Measurements from ENCODE around the gene SCNN1A. TPM values are rescaled to one million over a fixed set of nuclear protein-coding genes. Genes with fewer than 3 reads are reported as not detected.

SCNN1A gene
- total RNA-seq, 2 donors from 2014 or later, result 1.1 to 2.8 TPM

DNA sequence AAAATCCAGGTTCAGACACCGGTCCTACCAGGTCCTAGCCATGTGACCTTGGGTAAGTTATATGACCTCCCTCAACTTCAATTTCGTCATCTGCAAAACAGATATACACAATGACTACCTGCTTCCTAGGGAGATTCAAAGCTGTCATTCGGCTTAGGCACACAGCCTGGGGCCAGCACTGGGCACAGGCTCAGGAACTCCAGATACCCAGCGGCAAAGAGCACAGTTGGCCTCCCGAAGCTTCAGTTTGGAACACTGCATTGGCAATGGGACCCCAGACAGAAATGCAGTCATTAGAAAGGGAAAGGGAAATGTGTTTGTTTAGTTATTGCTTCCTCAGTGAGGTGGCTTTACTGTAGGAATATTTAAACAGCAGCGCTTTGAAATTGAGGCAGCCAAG, 53.5 kb downstream of the SCNN1A start:
- no peaks in the 10 kb centered on the region for H3K36me3 Mint-ChIP-seq
- DNase-seq (ENCODE audit: low spot score in 2 of 2) (no peak), ATAC-seq (no peak)
- H3K27ac Mint-ChIP-seq, result no peak overlapping the region
- no peaks in the 10 kb centered on the region for H3K9me3 Mint-ChIP-seq

DNA sequence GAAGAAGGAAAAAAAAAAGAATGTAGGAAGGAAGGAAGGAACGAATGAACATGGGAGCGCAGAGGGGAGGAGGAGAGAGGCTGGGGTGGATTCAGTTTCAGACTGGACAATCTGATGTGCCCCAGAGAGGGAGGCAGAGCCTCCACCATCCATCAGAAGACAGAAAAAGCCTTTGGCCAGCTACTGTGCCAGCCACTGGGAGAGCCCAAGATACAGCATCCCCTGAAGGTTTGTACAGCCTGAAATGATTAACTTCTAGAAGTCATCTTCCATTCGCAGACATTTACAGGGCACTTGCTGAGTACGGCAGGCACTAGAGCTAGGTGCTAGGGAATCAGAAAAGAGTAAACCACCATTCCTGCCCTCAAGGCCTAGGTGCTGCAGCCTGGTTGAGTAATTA, 55.9 kb downstream of the SCNN1A start:
- ATAC-seq (no peak), DNase-seq (ENCODE audit: low spot score in 2 of 2) (no peak)
- H3K36me3 Mint-ChIP-seq, result no peaks in the 10 kb centered on the region
- peak overlapping the region in 1 of 2 donors; percentile 76 for H3K27ac Mint-ChIP-seq
- H3K9me3 Mint-ChIP-seq, result no peaks in the 10 kb centered on the region

DNA sequence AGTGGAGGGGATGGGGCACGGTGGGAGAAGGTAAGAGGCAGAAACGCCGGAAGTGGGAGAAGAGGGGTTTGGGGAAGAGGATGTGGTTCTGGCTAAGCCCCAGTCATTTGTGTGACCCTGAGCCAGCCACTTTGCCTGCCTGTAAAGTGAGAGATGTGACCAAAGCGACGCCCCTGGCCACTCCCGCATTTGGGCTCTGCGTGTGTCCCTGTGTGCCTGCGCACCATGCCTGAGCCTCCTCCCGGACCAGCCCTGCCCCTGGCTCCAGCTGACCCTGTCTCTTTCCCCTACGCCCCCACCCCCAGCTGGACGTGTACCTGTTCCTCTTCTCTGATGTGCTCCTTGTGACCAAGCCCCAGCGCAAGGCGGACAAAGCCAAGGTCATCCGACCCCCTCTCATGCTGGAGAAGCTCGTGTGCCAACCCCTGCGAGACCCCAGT, 56.9 kb downstream of the SCNN1A start:
- Mint-ChIP-seq H3K36me3 (no peaks in the 10 kb centered on the region), H3K9me3 (no peaks in the 10 kb centered on the region), H3K27ac (peak overlapping the region; percentile 11 to 76)
- DNase-seq (ENCODE audit: low spot score in 2 of 2), result no peak
- ATAC-seq, result peak in 1 of 2 donors; percentile 24

DNA sequence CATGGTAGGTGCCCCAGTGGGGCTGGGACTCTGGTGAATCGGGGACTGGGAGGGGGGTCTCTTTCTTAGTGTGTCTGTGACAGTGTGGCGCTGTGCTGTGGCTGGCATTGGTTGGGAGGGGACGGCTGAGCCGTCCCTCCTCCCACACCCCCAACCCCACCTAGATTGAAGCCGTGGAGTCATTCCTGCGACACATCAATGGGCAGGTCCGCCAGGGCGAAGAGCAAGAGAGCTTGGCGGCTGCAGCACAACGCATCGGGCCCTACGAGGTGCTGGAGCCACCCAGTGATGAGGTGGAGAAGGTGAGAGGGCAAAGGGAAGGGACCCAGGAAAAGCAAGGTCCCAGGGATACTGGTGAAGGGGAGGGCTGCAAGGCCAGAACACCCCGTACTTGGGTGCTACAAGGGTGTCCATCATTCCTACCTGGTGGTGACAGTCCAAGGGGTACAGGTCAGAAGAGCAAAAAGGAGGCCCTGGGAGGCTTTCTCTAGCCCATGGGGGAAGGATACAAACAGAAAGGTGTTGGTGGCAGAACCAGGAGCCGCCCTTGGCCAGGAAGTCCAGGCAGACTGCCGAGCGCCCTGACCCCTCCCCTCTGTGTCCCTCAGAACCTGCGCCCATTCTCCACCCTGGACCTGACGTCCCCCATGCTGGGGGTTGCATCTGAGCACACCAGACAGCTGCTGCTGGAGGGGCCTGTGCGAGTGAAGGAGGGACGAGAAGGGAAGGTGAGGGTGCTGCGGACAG, 57.5 kb downstream of the SCNN1A start:
- no peak for DNase-seq (ENCODE audit: low spot score in 2 of 2)
- Mint-ChIP-seq H3K36me3 (no peaks in the 10 kb centered on the region), H3K27ac (peak overlapping the region; percentile 11 to 76), H3K9me3 (no peaks in the 10 kb centered on the region)
- ATAC-seq, result peak in 1 of 2 donors; percentile 3

DNA sequence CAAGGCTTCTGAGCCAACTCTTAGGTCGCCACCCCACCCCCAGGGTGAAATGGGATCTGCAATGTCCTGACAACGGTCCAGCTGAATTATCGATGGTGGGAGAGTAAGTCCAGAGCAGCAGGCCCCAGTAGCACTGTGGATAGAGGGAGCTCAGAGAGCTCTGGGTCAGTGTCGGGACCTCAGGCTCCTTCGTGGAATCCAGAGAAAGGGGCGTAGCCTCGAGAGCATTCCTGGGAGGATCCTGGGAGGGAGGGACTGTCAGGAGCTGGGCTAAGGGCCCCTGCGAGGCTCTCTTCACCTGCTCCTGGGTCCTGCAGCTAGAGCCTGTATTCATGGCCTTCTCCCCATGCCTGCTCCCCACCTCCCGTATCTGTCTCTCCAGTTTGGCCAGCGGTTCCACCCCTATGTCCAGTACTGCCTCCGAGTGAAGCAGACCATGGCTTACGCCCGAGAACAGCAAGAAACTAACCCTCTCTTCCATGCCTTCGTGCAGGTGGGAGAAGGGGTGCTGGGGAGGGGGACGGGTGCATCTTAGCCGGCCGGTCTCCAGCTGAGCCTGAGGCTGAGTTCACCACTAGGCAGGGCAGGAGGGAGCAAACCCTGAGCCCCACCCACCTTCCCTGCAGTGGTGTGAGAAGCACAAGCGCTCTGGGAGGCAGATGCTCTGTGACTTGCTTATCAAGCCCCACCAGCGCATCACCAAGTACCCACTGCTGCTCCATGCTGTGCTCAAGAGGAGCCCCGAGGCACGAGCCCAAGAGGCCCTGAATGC, 58.3 kb downstream of the SCNN1A start:
- Mint-ChIP-seq H3K36me3 (no peaks in the 10 kb centered on the region), H3K27ac (peak overlapping the region in 1 of 2 donors; percentile 76), H3K9me3 (no peaks in the 10 kb centered on the region)
- ATAC-seq (no peak), DNase-seq (ENCODE audit: low spot score in 2 of 2) (no peak)

DNA sequence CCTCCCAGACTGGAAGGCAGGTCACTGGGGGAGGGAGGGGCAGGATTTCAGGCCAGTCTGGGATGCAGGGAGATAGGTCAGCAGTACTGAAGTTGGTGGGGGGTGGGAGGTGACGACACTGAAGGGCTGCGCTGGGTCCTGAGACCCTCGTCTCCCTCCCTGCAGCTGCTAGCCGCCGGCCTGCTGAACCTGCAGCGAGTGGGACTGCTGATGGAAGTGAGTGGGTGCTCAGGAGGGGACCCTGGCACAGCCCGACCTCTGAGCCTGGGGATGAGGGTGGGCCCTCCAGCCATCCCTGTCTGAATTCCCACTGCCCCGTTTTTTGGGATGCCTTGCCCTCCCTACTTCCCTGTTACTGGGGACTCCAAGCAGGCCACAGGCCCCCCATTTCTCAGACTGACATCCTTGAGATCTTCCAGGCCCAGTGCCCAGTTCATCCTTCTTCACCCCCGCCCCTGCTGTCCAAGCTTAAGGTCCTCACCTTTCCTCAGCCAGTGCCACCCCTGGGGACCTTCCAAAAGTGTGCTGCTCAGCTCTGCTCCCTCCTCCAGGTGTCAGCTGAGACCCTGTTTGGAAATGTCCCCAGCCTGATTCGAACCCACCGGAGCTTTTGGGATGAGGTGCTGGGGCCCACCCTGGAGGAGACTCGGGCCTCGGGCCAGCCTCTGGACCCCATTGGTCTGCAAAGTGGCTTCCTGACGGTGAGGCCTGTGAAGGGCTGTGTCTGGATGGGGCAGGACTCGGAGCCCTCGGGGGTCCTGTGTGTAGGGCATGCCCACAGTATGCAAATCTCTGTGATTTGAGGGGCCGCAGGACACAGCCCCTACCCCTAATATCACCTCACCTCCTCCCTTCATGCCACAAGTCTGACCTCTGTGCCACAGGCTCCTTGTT, 59.4 kb downstream of the SCNN1A start:
- ATAC-seq (no peak), DNase-seq (ENCODE audit: low spot score in 2 of 2) (no peak)
- Mint-ChIP-seq H3K36me3 (no peaks in the 10 kb centered on the region), H3K9me3 (no peaks in the 10 kb centered on the region), H3K27ac (peak overlapping the region in 1 of 2 donors; percentile 89)

DNA sequence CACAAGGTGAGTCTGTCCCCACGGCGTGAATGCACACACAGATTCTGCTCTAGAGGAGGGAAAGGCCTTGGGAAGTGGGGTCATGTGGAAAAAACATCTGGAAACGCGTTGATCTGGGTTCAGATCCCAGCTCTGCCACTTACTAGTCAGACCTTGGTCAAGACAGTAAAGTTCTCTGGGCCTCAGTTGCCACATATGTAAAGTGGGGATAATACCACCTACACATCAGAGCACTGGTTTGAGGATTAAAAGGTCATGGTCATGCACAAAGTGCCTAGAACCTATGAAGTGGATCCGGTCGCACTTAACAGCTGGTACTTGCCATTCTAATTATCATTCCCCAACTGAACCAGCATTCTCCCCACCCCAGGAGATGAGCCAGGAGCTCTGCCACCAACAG, 60.2 kb downstream of the SCNN1A start:
- Mint-ChIP-seq H3K36me3 (no peaks in the 10 kb centered on the region), H3K9me3 (no peaks in the 10 kb centered on the region), H3K27ac (peak overlapping the region; percentile 58 to 72)
- ATAC-seq, result no peak
- DNase-seq (ENCODE audit: low spot score in 2 of 2), result no peak

DNA sequence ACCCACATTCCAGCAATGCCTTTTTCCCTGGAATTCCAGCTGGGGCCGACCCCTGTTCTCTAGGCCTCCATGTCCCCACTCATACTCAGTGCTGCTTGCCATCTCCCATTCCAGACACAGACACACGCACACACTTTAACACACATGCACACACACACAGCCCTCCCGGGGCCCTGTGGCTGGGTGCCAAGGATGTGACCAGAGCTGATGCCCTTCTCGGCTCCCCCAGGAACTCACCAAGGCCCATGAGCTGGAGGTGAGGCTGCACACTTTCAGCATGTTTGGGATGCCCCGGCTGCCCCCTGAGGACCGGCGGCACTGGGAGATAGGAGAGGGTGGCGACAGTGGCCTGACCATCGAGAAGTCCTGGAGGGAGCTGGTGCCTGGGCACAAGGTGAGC, 60.6 kb downstream of the SCNN1A start:
- Mint-ChIP-seq H3K9me3 (no peaks in the 10 kb centered on the region), H3K27ac (peak overlapping the region; percentile 58 to 72), H3K36me3 (no peaks in the 10 kb centered on the region)
- DNase-seq (ENCODE audit: low spot score in 2 of 2) (no peak), ATAC-seq (no peak)

DNA sequence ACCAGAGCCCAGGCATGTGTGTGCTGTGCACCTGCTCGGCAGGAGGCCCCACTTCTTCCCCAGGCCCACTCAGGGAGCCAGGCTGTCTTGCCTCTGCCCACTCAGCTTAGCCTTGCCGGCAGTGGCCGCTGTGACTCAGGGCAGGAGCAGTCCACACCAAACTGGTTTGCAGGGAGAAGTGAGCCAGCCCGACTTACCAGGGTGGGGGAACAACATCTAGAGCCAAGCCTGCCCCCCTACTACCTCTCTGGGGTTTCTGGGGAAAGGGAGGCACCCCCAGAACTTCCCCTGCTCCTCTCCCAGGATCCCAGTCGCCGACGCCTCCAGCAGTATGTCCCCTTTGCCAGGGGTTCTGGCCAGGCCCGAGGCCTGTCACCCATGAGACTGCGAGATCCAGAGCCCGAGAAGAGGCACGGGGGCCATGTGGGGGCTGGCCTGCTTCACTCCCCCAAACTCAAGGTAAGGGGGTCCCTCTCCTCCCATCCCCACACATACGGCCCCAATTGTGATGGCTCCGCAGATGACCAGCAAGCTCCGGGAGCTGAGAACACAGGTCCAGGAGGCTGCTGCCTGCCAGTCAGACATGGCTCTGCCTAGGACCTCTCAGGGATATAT, 61.9 kb downstream of the SCNN1A start:
- Mint-ChIP-seq H3K9me3 (no peaks in the 10 kb centered on the region), H3K36me3 (no peaks in the 10 kb centered on the region), H3K27ac (peak overlapping the region in 1 of 2 donors; percentile 42)
- DNase-seq (ENCODE audit: low spot score in 2 of 2) (no peak), ATAC-seq (no peak)

DNA sequence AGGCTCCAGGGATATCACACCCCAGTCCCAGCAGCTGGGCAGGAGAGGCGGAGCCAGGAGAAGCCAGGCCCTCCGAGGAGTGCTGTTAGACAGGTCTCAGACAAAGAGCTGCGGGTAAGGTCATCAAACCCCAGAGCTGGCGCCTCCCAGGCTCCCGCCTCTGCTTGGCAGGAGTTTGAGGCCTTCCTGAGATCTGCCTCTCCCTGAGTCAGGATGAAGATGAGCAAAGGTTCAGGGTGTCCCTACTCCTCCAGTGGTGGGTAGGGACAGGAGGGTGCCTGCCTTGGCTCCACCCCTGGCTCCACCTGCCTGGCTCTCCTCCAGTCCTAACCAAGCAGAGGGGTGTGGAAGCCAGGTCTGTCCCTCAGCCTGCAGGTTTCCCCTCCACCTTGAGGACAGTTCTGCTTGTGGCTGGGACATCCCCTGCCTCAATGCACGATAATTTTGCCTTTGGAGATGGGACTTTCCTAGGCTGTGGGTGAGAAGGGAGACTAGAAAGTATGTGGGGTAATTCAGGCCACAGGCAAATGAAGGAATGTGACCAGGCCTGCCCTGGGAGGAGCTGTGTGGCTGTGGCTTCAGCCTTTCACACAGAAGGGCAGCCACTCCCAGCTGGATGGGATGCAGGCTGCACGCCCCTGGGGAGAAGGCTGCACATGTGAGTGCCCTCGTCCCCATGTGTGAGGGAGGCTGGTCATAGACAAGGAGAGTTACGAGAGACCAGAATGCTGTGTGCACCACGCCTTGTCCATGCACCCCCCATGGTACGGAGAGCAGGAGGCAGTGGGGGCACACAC, 62.6 kb downstream of the SCNN1A start:
- ATAC-seq, result peak; percentile 55 to 85
- peak overlapping the region; percentile 42 to 46 for H3K27ac Mint-ChIP-seq
- H3K9me3 Mint-ChIP-seq, result no peaks in the 10 kb centered on the region
- DNase-seq (ENCODE audit: low spot score in 2 of 2), result no peak
- H3K36me3 Mint-ChIP-seq, result no peaks in the 10 kb centered on the region

DNA sequence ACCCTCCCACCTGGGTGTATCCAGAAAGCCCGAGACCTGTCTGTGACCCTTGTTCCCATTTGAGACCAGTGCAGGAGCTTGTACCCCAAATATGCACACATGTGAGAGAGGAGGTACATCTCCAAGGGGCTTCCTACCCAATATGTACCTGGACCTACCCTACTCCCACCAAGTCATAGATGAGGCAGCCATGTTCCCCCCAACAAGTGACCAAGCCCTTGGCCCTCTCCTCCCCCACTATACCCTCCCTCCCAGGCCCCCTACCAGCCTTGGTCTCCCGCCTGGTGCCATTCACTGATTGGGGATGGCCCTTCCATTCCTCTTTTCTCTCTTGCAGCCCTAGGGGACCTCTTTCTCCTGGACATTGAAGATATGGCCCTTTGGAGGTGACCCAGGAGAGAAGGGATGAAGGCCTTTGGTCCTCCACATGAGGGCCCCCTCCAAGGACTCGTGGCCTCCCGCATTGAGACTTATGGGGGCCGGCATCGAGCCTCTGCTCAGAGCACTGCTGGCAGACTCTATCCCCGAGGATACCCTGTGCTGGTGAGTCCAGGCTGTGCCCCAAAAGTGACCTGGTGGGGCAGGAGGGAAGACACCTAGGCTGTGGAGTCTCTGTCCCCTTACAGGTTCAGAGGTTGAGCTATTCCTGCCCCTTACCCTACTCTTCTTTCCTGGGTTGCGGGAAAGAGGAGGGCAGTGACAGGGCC, 63.4 kb downstream of the SCNN1A start:
- H3K36me3 Mint-ChIP-seq, result no peaks in the 10 kb centered on the region
- peak overlapping the region in 1 of 2 donors; percentile 42 for H3K27ac Mint-ChIP-seq
- ATAC-seq (no peak), DNase-seq (ENCODE audit: low spot score in 2 of 2) (no peak)
- no peaks in the 10 kb centered on the region for H3K9me3 Mint-ChIP-seq

DNA sequence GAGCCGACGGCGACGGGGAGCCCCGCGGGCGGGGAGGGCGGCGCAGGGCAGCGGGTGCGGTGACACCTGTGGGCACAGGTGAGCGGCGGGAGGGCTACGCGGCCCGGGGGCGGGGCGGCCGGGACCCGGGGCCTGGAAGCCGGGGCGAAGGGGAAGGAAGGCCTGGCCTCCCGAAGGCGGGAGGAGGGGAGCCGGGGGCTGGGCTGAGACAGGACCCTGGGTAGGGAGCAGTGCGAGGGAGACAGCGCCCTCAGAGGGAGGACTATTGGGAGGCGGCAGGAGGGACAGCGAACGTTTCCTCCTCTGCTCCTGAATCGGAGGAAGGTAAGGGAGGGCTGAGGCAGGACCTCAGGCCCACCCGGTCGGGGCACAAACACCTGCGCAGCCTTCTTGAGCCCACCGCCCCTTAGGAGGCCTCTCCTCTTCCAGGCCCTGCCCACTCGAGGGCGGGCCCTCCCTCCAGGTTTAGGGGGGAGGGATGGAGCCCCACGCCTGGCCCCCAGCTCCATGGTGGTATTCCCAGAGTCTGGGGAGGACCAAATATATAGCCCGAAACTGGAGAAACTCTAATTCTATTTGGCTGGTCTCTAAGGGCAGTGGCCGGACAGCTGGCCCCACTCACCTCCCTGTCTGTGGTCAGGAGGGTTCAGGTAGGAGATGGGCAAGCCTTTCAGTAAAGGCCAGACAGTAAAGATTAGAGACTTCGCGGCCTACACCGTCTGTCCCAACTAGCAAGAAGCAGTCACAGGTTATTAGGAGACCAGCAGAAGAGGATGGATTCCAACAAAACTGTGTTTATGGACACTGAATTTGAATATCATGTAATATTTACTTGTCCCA, 64.4 kb downstream of the SCNN1A start:
- Mint-ChIP-seq H3K9me3 (no peaks in the 10 kb centered on the region), H3K27ac (no peak overlapping the region), H3K36me3 (no peaks in the 10 kb centered on the region)
- ATAC-seq (no peak), DNase-seq (ENCODE audit: low spot score in 2 of 2) (no peak)

DNA sequence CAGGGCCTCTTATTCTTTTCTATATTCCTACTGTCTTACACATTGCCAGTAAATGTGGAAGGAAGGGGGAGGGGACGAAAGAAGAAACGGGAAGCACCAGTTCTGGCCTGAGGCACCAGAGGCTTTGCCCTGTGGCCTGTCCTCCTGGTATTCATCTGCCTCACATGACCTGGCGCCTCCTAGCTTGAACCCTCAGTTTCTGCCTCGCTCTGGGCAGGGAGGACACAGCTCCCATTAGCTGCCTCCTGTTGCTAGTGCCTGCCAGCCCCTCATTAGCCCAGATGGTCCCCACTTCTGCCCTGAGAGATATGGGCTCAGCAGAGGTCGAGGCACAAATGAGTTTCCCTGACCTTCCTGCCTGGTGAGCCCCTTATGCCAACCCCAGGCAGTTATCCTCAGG, 67.8 kb downstream of the SCNN1A start:
- H3K36me3 Mint-ChIP-seq, result no peaks in the 10 kb centered on the region
- DNase-seq (ENCODE audit: low spot score in 2 of 2), result no peak
- ATAC-seq, result no peak
- H3K27ac Mint-ChIP-seq, result no peak overlapping the region
- no peaks in the 10 kb centered on the region for H3K9me3 Mint-ChIP-seq

DNA sequence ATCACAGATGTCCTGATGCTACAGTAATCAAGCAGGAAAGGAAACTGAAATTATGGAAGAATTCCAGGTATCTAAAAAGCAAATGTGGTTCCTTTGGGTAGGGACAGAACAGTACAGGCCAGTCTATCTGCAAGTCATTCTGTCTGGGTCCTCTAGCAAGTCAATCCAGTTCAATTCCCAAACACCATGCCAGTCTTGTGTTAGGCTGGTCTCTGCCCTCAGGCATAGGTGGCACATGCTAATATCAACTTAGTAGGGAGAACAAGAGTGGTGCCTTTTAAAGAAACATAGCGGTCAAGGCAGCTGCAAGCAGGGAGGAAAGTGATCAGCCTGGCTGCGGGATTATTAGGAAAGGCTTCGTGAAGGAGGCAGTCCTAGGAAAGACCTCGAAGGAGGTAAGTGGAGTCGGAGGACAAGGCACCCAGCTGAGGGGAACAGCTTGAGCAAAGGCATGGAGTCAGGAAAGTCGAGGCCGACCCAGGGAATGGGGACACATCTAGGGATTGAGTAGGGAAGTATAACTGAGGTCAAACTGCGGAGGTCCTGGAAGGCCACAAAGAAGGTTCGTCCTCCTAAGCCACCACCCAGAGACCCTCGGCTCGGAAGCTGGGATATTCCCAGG, 68.7 kb downstream of the SCNN1A start:
- Mint-ChIP-seq H3K36me3 (no peaks in the 10 kb centered on the region), H3K27ac (no peak overlapping the region), H3K9me3 (no peaks in the 10 kb centered on the region)
- no peak for ATAC-seq
- DNase-seq (ENCODE audit: low spot score in 2 of 2), result no peak
